DND-41 (cell line): ENCODE results near the gene CCDC74B.
"Not testable (repeated sequence)": the region's sequence is repeated elsewhere in the genome, so short reads cannot be mapped to it uniquely, and the experiment has no call there.

Experiments
- CTCF ChIP-seq: IDR thresholded peaks from 2 replicates; pipeline ENCODE4 v1.5.1; 2012; ENCODE audit warnings: borderline replicate concordance, low read length, moderate library complexity, mild to moderate bottlenecking; ENCODE audit not compliant: poor library complexity, severe bottlenecking; ENCODE audit errors: extremely low read depth
- EZH2 ChIP-seq: IDR thresholded peaks from 3 replicates; pipeline ENCODE4 v1.6.1; 2012; ENCODE audit warnings: borderline replicate concordance, low read depth, mild to moderate bottlenecking, moderate library complexity, low read length, inconsistent platforms; ENCODE audit not compliant: severe bottlenecking

GRCh38 chr2:130152136-130152815, 7.4 kb upstream of the CCDC74B start:
- TF ChIP-seq EZH2, CTCF: not testable (repeated sequence)
